HG03280 (cell line): ENCODE measurements around the gene SPAG9.
A peak's percentile ranks its signal among the peaks of the same experiment; 100 is the strongest.
"Not testable (repeated sequence)": the region's sequence is repeated elsewhere in the genome, so short reads cannot be mapped to it uniquely, and the experiment has no call there.

Experiments
- ATAC-seq: cut with Tn5 transposase; IDR thresholded peaks from one replicate; pipeline ENCODE4 v1.9.1; 2021; ENCODE audit warnings: mild to moderate bottlenecking, moderate library complexity; ENCODE audit not compliant: unreplicated experiment

The SPAG9 gene

DNA sequence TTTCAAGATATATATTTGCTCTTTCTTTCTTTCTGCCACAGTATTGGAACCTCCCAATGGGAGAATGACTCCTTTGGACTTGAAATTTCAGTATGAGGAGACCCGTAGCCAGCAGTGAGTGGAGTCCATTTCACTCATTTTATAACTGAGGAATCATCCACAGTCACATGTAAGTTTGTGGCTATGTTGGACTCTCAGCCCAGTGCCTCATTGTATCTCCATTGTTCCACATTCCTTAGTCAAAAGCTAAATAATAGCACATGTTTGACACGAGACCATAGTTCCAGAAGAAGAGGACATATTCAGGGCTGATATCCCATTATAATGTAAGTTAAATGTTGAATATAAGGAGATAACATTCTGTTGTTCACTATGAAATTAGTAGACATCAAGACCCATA, 12.7 kb upstream of the SPAG9 start:
- ATAC-seq: no peak

- no peak for ATAC-seq
These were observed 12.3 kb upstream of the SPAG9 start for GRCh38 chr17:51132964-51133319.

- ATAC-seq: no peak
These were observed 7.4 kb upstream of the SPAG9 start for GRCh38 chr17:51128076-51128475.

DNA sequence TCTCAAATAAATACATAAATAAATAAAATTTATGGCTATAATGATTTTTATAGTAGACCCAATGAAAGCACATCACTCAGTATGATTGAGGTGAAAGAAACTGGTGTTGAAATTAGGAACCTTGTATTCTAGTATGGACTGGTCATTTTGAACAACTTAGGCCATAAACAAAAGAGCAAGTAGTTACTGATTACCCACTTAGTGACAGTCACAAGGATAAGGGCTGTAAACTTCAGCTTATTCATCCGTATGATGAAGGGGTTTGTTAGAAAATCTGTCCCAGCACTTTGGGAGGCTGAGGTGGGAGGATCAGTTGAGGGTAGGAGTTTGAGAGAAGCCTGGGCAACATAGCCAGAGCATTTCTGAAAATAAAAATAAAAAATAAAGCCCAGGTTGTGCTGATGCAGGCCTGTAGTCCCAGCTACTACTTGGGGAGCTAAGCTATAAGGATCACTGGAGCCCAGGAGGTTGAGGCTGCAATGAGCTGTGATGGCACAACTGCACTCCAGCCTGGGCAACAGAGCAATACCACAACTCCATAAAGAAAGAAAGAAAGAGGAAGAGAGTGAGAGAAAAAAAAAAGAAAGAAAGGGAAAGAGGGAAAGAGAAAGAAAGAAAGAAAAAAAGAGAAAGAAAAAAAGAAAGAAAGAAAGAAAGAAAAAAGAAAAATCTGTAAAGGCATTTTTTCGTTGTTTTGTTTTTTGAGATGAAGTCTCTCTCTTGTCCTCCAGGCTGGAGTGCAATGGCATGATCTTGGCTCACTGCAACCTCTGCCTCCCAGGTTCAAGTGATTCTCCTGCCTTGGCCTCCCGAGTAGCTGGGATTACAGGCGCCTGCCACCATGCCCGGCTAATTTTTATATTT, 4.2 kb upstream of the SPAG9 start:
- no peak for ATAC-seq

GRCh38 chr17:51122473-51123115, 1.9 kb upstream of the SPAG9 start:
- ATAC-seq: not testable (repeated sequence)

DNA sequence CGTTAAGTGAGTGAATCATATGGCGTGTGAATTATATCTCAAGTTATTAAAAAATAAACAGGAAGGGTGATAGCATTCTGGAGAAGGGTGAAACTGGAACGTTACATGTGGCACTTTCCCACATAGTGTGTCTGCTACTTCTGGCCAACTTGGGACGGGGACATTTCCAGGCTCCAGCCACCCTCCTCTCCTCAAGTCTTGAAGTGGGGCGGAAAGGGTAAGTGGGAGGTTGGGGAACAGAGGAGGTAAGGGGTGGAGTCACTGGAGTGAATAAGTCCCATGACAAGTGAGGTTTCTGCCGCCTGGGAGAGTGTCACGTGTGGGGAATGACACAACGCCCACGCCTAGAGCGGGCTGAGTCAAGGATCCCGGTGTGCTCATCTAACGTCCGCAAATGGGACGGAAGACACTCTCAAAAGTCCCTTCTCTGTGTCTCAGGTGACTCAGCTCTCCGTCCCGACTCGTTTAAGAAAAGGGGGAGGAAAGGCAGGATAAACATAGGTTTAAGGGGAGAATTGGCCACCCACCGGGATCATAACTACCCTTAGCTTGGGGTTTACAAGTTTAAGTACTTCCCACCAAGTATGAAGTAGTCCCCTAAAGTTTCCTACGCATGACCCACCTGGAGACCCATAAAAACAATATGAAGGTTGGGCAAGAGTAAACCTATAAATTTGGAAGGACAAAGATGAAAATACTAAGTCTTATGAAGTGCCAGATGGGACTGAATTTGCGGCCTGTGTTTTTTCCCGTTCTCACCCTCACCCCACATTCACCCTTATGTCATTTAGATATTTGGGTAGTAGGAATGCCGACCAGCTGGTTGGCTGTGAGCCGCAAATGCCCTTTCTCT, 1.2 kb upstream of the SPAG9 start:
- peak; percentile 30 for ATAC-seq

DNA sequence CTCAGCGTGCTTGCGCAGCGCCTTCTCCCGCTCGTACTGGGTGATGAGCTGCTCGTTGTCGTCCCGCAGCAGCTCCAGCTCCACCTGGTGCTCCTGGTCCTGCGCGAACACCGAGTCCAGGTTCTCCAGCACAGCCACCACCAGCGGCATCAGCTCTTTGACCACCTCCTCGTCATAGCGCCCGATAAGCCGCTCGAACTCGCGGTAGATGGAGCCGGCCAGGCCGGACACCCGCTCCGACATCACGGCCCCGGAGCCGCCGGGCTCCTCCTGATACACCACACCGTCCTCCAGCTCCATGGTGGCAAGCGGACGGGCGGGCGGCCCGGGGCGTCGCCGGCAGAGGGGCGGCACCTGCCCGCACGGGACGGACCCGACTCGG, 320 bp downstream of the SPAG9 start:
- ATAC-seq: peak; percentile 27

DNA sequence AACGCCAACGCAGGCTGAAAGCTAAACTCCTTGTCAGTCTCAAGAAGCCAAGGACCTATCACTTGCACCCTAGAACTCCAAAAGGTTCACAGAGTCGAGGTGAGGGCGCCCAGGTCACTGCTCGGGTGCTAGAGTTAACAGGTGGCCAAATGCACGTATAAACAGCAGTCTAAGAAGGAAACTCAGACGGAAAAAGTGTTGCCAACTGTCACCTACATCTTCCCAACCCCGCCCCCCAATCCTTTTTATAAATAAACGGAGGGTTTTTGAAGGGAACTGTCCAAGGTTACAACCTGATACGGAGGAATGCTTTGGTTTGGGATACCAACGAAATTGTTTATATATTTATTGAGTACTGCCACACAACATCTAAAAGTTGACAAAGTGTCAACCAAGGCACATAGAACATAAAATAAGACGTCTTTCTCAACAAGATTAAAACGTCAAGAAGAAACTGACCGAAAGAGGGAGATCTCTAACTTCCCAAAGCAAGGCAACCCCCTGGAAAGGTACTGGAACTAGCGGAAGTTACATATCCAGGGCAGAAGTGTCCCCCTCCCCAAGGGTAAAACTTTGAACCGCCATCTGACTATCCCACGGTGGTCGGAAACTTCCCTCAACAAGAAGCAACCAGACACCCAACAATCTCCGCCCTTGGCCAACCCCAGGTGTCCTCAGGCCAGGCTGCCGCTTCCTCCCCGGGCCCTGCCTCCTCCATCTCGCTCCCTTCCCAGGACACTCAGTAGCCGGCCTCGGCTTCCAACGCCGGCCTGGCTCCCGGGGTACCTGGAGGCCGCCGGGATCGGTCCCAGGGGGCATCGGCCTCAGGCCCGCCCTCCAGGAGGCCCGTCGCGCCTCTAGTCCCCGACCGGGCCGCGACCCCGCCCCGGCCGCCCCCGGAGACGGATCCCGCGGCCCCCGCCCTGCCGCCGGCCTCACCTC, 982 bp downstream of the SPAG9 start:
- peak; percentile 19 for ATAC-seq

DNA sequence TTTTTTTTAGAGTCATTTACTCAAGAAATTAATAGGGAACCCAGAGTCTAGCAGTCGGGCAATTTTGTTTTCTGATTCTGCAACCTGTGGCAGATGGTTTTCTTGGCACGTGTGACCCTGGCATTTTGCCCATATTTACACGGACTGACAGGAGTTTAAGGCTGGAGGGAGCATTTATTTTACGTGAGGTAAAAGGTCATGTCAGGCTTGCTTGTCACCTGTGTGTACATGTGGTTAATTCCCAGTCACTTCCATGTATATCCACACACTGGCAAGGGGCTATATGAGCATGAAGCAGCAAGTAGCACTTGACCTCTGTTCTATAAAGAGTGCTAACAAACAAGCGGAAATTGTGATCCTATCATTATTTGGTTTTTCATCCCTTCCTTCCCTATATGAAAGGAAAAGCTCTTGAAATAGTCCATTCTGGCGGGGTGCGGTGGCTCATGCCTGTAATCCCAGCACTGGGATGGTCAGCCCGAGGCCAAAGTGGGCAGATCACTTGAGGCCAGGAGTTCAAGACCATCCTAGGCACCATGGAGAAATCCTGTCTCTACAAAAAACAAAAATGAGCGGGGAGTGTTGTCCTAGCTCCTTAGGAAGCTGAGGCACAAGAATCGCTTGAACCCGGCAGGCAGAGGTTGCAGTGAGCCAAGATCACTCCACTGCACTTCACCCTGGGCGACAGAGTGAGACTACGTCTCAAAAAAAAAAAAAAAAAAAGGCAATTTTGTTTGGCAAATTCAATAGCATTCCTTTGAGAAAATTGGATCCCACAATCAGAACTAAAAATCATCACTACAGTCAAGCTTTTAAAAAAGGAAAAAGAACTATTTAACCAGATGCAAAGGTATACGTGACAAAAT, 2.1 kb downstream of the SPAG9 start:
- ATAC-seq: no peak

GRCh38 chr17:51115179-51115578, 5.5 kb downstream of the SPAG9 start:
- no peak for ATAC-seq

- not testable (repeated sequence) for ATAC-seq
These were observed 8.1 kb downstream of the SPAG9 start for GRCh38 chr17:51112303-51113222.

- ATAC-seq: no peak
These were observed 12.9 kb downstream of the SPAG9 start for GRCh38 chr17:51107778-51108177.

GRCh38 chr17:51103451-51103850, 17.2 kb downstream of the SPAG9 start:
- no peak for ATAC-seq

GRCh38 chr17:51103050-51103449, 17.6 kb downstream of the SPAG9 start:
- ATAC-seq: no peak

DNA sequence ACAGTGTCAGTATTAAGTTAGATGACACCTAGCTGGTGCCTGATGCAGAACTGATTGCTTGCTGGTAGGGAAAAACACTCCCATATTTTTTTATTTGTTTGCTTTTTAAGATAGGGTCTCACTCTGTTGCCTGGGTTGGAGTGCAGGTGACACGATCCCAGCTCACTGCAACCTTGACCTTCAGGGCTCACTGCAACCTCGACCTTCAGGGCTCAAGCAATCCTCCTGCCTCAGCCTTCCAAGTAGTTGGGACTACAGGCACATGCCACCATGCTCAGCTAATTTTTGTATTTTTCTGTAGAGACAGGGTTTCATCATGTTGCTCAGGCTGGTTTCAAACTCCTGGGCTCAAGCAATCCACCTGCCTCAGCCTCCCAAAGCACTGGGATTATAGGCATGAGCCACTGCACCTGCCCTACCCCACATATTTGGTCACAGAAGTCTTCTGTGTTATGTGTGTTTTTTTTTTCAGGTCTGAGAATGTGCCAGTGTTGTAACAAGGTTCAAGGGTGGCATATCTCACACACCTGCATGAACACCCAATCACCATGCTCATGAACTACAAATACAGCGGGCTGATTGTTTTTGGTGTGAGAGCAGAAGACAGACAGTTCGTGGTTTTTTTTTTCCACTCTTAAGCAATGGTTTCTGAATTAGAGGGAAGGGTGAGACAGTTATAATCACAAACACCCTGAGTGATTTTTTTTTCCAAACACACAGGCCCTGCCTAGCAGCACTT, 22.8 kb downstream of the SPAG9 start:
- no peak for ATAC-seq

- ATAC-seq: no peak
These were observed 29.0 kb downstream of the SPAG9 start for GRCh38 chr17:51091635-51092034.

DNA sequence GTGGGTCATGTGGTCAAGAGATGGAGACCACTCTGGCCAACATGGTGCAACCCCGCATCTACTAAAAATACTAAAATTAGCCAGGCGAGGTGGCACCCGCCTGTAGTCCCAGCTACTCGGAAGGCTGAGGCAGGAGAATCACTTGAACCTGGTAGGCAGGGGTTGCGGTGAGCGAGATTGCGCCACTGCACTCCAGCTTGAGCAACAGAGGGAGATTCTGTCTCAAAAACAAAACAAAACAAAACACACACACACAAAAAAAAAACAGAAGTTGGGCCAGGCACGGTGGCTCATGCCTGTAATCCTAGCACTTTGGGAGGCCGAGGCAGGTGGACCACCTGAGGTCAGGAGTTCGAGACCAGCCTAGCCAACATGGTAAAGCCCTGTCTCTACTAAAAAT, 31.8 kb downstream of the SPAG9 start:
- not testable (repeated sequence) for ATAC-seq

DNA sequence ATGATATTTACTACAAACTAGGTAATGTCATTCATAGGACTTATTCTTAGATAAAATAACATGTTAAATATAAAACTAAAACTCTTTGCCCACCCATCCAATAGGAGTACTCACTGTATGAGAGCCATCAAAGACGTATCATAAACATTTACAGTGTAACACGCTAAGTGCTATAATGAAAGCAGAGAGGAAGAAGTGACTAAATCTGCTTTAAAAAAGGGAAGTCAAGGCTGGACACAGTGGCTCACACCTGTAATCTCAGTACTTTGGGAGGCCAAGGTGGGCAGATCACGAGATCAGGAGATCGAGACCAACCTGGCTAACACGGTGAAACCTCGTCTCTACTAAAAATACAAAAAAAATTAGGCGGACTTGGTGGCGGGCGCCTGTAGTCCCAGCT, 32.4 kb downstream of the SPAG9 start:
- ATAC-seq: no peak
